WTC11 (cell line): Measurements from ENCODE around the gene TNC.

ENCODE experiments used
- NR3C1 ChIP-seq: sonication (generic); formaldehyde crosslinking; conservative IDR thresholded peaks from 2 replicates; pipeline ENCODE4 v1.8.1; 2023; ENCODE audit warnings: low read depth, mild to moderate bottlenecking, missing genetic modification reagents
- TEAD4 ChIP-seq: sonication (generic); formaldehyde crosslinking; IDR thresholded peaks from 2 replicates; pipeline ENCODE4 v1.8.0; 2022; ENCODE audit warnings: mild to moderate bottlenecking, missing genetic modification reagents
- ZNF532 ChIP-seq: fragments of 250-450 bp; sonication (Bioruptor Pico); IDR thresholded peaks from 2 replicates; pipeline ENCODE4 v1.9.0; 2021; ENCODE audit warnings: mild to moderate bottlenecking, borderline replicate concordance
- TF ChIP-seq, protein P1 (sequence below): sonication (generic); formaldehyde crosslinking; IDR thresholded peaks from 2 replicates; pipeline ENCODE4 v1.8.1; 2022; ENCODE audit warnings: low read depth, missing genetic modification reagents, borderline replicate concordance
- TF ChIP-seq, protein P2 (sequence below): sonication (generic); formaldehyde crosslinking; conservative IDR thresholded peaks from 2 replicates; pipeline ENCODE4 v1.8.1; 2023; ENCODE audit warnings: mild to moderate bottlenecking, low read depth, missing genetic modification reagents, moderate library complexity

DNA sequence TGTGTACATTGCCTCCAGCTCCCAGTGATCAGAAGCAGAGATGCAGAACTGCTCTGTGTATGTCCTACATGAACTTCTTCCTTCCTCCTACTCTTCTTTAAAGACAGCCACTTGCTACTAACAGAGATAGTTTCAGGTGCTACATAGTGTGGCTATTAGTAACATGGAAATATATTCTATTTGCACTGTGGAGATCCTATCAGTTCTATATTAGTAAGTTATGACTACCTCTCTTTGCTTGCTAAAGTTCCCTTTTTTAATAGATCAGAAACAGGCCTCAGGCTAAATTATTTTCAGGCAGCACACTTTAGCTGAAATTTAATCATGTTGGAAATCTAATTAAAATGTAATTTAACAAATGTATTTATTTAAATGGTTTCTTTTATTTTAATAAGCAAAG, 123.2 kb downstream of the TNC start:
- TF ChIP-seq, protein P1, sequence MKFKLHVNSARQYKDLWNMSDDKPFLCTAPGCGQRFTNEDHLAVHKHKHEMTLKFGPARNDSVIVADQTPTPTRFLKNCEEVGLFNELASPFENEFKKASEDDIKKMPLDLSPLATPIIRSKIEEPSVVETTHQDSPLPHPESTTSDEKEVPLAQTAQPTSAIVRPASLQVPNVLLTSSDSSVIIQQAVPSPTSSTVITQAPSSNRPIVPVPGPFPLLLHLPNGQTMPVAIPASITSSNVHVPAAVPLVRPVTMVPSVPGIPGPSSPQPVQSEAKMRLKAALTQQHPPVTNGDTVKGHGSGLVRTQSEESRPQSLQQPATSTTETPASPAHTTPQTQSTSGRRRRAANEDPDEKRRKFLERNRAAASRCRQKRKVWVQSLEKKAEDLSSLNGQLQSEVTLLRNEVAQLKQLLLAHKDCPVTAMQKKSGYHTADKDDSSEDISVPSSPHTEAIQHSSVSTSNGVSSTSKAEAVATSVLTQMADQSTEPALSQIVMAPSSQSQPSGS (CRISPR knock-in tag): no peak
- TF ChIP-seq ZNF532 (CRISPR knock-in tag) (no peak), TEAD4 (CRISPR knock-in tag) (no peak), NR3C1 (CRISPR knock-in tag) (no peak)
- TF ChIP-seq, protein P2, sequence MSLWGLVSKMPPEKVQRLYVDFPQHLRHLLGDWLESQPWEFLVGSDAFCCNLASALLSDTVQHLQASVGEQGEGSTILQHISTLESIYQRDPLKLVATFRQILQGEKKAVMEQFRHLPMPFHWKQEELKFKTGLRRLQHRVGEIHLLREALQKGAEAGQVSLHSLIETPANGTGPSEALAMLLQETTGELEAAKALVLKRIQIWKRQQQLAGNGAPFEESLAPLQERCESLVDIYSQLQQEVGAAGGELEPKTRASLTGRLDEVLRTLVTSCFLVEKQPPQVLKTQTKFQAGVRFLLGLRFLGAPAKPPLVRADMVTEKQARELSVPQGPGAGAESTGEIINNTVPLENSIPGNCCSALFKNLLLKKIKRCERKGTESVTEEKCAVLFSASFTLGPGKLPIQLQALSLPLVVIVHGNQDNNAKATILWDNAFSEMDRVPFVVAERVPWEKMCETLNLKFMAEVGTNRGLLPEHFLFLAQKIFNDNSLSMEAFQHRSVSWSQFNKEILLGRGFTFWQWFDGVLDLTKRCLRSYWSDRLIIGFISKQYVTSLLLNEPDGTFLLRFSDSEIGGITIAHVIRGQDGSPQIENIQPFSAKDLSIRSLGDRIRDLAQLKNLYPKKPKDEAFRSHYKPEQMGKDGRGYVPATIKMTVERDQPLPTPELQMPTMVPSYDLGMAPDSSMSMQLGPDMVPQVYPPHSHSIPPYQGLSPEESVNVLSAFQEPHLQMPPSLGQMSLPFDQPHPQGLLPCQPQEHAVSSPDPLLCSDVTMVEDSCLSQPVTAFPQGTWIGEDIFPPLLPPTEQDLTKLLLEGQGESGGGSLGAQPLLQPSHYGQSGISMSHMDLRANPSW (CRISPR knock-in tag): no peak
